IgD-negative memory B cell (primary cell): ENCODE data around the gene XYLT2. TPM values are rescaled to one million over a fixed set of nuclear protein-coding genes. Genes with fewer than 3 reads are reported as not detected.
"Not testable (repeated sequence)": the region's sequence is repeated elsewhere in the genome, so short reads cannot be mapped to it uniquely, and the experiment has no call there.

ENCODE experiments used
- H3K27ac Mint-ChIP-seq, 3 donors: one replicate each; pipeline ENCODE4 v1.8.0; 2020 to 2022; ENCODE audit warnings: mild to moderate bottlenecking in 3 of 3, mixed read lengths in 3 of 3, moderate library complexity in 1 of 3
- H3K27me3 Mint-ChIP-seq: one replicate; pipeline ENCODE4 v1.8.0; 2021; ENCODE audit warnings: mixed read lengths
- H3K36me3 Mint-ChIP-seq: one replicate; pipeline ENCODE4 v1.8.0; 2020; ENCODE audit warnings: mild to moderate bottlenecking, mixed read lengths
- H3K4me1 Mint-ChIP-seq, 3 donors: one replicate each; pipeline ENCODE4 v1.8.0; 2020 to 2022; ENCODE audit warnings: mixed read lengths in 3 of 3, mild to moderate bottlenecking in 1 of 3
- H3K4me3 Mint-ChIP-seq, 4 donors: one replicate each; pipeline ENCODE4 v1.8.0; 2020 to 2022; ENCODE audit warnings: mild to moderate bottlenecking in 4 of 4, mixed read lengths in 4 of 4, moderate library complexity in 3 of 4
- H3K9me3 Mint-ChIP-seq, 3 donors: one replicate each; pipeline ENCODE4 v1.8.0; 2020 to 2021; ENCODE audit warnings: mixed read lengths in 3 of 3, mild to moderate bottlenecking in 1 of 3
- polyA plus RNA-seq: library from polyadenylated mRNA; unstranded; fragments of 300-500 nt; fragmentation: Illumina TruSeq; gene quantifications from one replicate; pipeline ENCODE4 v1.2.3, GENCODE V29; 2021

XYLT2 gene
- polyA plus RNA-seq, 1 donor from 2014 or later, result 13.9 TPM

GRCh38 chr17:50314456-50315011 is 31.4 kb upstream of the XYLT2 start:
- no peaks in the 10 kb centered on the region for H3K9me3 Mint-ChIP-seq
- H3K4me3 Mint-ChIP-seq, result no peak overlapping the region
- H3K27ac Mint-ChIP-seq, result no peak overlapping the region
- no peaks in the 10 kb centered on the region for H3K36me3 Mint-ChIP-seq
- peaks cover 0 to 2% (median 2%) of the 10 kb centered on the region in 3 donors for H3K4me1 Mint-ChIP-seq
- peaks cover 14% of the 10 kb centered on the region for H3K27me3 Mint-ChIP-seq

GRCh38 chr17:50316016-50316587 is 29.8 kb upstream of the XYLT2 start:
- H3K27me3 Mint-ChIP-seq, result peaks cover 12% of the 10 kb centered on the region
- H3K4me1 Mint-ChIP-seq, result peaks cover 0 to under 1% (median 0%) of the 10 kb centered on the region in 3 donors
- H3K4me3 Mint-ChIP-seq, result no peak overlapping the region
- no peaks in the 10 kb centered on the region for H3K36me3 Mint-ChIP-seq
- no peak overlapping the region for H3K27ac Mint-ChIP-seq
- H3K9me3 Mint-ChIP-seq, result no peaks in the 10 kb centered on the region

- H3K4me1 Mint-ChIP-seq, H3K27me3 Mint-ChIP-seq, H3K4me3 Mint-ChIP-seq, H3K9me3 Mint-ChIP-seq, H3K27ac Mint-ChIP-seq, H3K36me3 Mint-ChIP-seq: not testable (repeated sequence)
Observed at GRCh38 chr17:50316660-50317059, 29.3 kb upstream of the XYLT2 start.

- H3K9me3 Mint-ChIP-seq, result no peaks in the 10 kb centered on the region
- no peak overlapping the region for H3K27ac Mint-ChIP-seq
- no peak overlapping the region for H3K4me3 Mint-ChIP-seq
- H3K27me3 Mint-ChIP-seq, result peaks cover 6% of the 10 kb centered on the region
- H3K4me1 Mint-ChIP-seq, result no peaks in the 10 kb centered on the region
- no peaks in the 10 kb centered on the region for H3K36me3 Mint-ChIP-seq
Observed at GRCh38 chr17:50317121-50317520, 28.8 kb upstream of the XYLT2 start.

GRCh38 chr17:50318501-50319285 is 27.2 kb upstream of the XYLT2 start:
- no peak overlapping the region for H3K4me3 Mint-ChIP-seq
- H3K27ac Mint-ChIP-seq, result no peak overlapping the region
- no peaks in the 10 kb centered on the region for H3K9me3 Mint-ChIP-seq
- no peaks in the 10 kb centered on the region for H3K36me3 Mint-ChIP-seq
- H3K27me3 Mint-ChIP-seq, result peaks cover 3% of the 10 kb centered on the region
- H3K4me1 Mint-ChIP-seq, result no peaks in the 10 kb centered on the region

- Mint-ChIP-seq H3K4me3 (no peak overlapping the region), H3K9me3 (no peaks in the 10 kb centered on the region), H3K27me3 (peaks cover 3% of the 10 kb centered on the region), H3K4me1 (no peaks in the 10 kb centered on the region), H3K36me3 (no peaks in the 10 kb centered on the region), H3K27ac (no peak overlapping the region)
Observed at GRCh38 chr17:50319306-50320004, 26.5 kb upstream of the XYLT2 start.

GRCh38 chr17:50322271-50322670 is 23.7 kb upstream of the XYLT2 start:
- no peaks in the 10 kb centered on the region for H3K9me3 Mint-ChIP-seq
- H3K27me3 Mint-ChIP-seq, result no peaks in the 10 kb centered on the region
- H3K4me1 Mint-ChIP-seq, result peaks cover 1 to 5% (median 4%) of the 10 kb centered on the region in 3 donors
- no peak overlapping the region for H3K4me3 Mint-ChIP-seq
- H3K36me3 Mint-ChIP-seq, result no peaks in the 10 kb centered on the region
- no peak overlapping the region for H3K27ac Mint-ChIP-seq

GRCh38 chr17:50323060-50323459 is 22.9 kb upstream of the XYLT2 start:
- peak overlapping the region in 1 of 3 donors; percentile 68 for H3K27ac Mint-ChIP-seq
- no peaks in the 10 kb centered on the region for H3K27me3 Mint-ChIP-seq
- H3K9me3 Mint-ChIP-seq, result no peaks in the 10 kb centered on the region
- H3K36me3 Mint-ChIP-seq, result no peaks in the 10 kb centered on the region
- no peak overlapping the region for H3K4me3 Mint-ChIP-seq
- peaks cover 1 to 5% (median 4%) of the 10 kb centered on the region in 3 donors for H3K4me1 Mint-ChIP-seq

- Mint-ChIP-seq H3K4me3 (no peak overlapping the region), H3K9me3 (no peaks in the 10 kb centered on the region), H3K4me1 (peaks cover 1 to 5% (median 4%) of the 10 kb centered on the region in 3 donors), H3K27ac (no peak overlapping the region), H3K27me3 (no peaks in the 10 kb centered on the region), H3K36me3 (no peaks in the 10 kb centered on the region)
Observed at GRCh38 chr17:50325906-50326305, 20.0 kb upstream of the XYLT2 start.

GRCh38 chr17:50326831-50327364 is 19.0 kb upstream of the XYLT2 start:
- Mint-ChIP-seq H3K27me3 (no peaks in the 10 kb centered on the region), H3K27ac (no peak overlapping the region), H3K4me1 (peaks cover 1 to 5% (median 4%) of the 10 kb centered on the region in 3 donors), H3K9me3 (no peaks in the 10 kb centered on the region), H3K36me3 (no peaks in the 10 kb centered on the region), H3K4me3 (peak overlapping the region in 2 of 4 donors; percentile 8 to 55)

- Mint-ChIP-seq H3K4me1 (peaks cover 1 to 5% (median 4%) of the 10 kb centered on the region in 3 donors), H3K4me3 (no peak overlapping the region), H3K36me3 (no peaks in the 10 kb centered on the region), H3K9me3 (no peaks in the 10 kb centered on the region), H3K27me3 (peaks cover 3% of the 10 kb centered on the region), H3K27ac (no peak overlapping the region)
Observed at GRCh38 chr17:50328363-50329325, 17.3 kb upstream of the XYLT2 start.

GRCh38 chr17:50329716-50330115 is 16.2 kb upstream of the XYLT2 start:
- Mint-ChIP-seq H3K4me3 (no peak overlapping the region), H3K27me3 (peaks cover 3% of the 10 kb centered on the region), H3K27ac (no peak overlapping the region), H3K9me3 (no peaks in the 10 kb centered on the region), H3K36me3 (no peaks in the 10 kb centered on the region), H3K4me1 (peaks cover 1 to 6% (median 4%) of the 10 kb centered on the region in 3 donors)

- Mint-ChIP-seq H3K27ac (no peak overlapping the region), H3K9me3 (no peaks in the 10 kb centered on the region), H3K27me3 (peaks cover 3% of the 10 kb centered on the region), H3K4me1 (peaks cover 1 to 6% (median 4%) of the 10 kb centered on the region in 3 donors), H3K36me3 (no peaks in the 10 kb centered on the region), H3K4me3 (no peak overlapping the region)
Observed at GRCh38 chr17:50330151-50330775, 15.7 kb upstream of the XYLT2 start.
